Left lung (tissue), 10 donors: ENCODE measurements around the gene SLX9. TPM values are rescaled to one million over a fixed set of nuclear protein-coding genes. Genes with fewer than 3 reads are reported as not detected.

Source experiments
- ATAC-seq: fragments of 200-7000 bp; cut with Tn5 transposase; one replicate; pipeline ENCODE4 v1.9.1; 2020; ENCODE audit warnings: moderate library complexity
- DNase-seq, 4 donors: peaks; one replicate each; pipeline ENCODE4 v3.0.0-alpha.2; 2013 to 2020
- H3K27ac ChIP-seq, 2 donors: fragments of 200-600 bp; sonication (generic) in 1 of 2; one replicate each; pipeline versions ENCODE4 v1.5.0 to v1.8.0; 2020 to 2021
- H3K27me3 ChIP-seq, 2 donors: fragments of 200-600 bp; sonication (generic) in 1 of 2; one replicate each; pipeline versions ENCODE4 v1.5.0 to v1.8.0; 2020 to 2021
- H3K36me3 ChIP-seq, 2 donors: fragments of 200-600 bp; sonication (generic) in 1 of 2; one replicate each; pipeline versions ENCODE4 v1.5.0 to v1.8.0; 2020 to 2021
- H3K4me1 ChIP-seq, 2 donors: fragments of 200-600 bp; one replicate each; pipeline ENCODE4 v1.8.0; 2021
- H3K4me3 ChIP-seq, 2 donors: fragments of 200-600 bp; sonication (generic) in 1 of 2; one replicate each; pipeline versions ENCODE4 v1.5.0 to v1.8.0; 2020 to 2021; ENCODE audit warnings: mild to moderate bottlenecking in 1 of 2
- H3K9me3 ChIP-seq, 2 donors: fragments of 200-600 bp; sonication (generic) in 1 of 2; one replicate each; pipeline versions ENCODE4 v1.5.0 to v1.8.0; 2020 to 2021
- CTCF ChIP-seq, 2 donors: fragments of 200-600 bp; sonication (generic) in 1 of 2; IDR thresholded peaks; one replicate each; pipeline versions ENCODE4 v1.5.0 to v1.8.0; 2021; ENCODE audit warnings: antibody characterized with exemption in 2 of 2
- intact Hi-C, 2 donors: fragments of 100-400 bp; cut with DNase I; formaldehyde crosslinking; loops; one replicate each; pipeline versions ENCODE4 v1.11.2 to v1.14.2; 2022
- polyA plus RNA-seq, 6 donors: library from polyadenylated mRNA; unstranded; fragments of 120-200 nt; gene quantifications; one replicate each; pipeline ENCODE4 v1.2.1, GENCODE V29; 2013; ENCODE audit not compliant: insufficient read length in 6 of 6
- total RNA-seq, 2 donors: library from RNA; stranded (reverse); fragmentation: NEBNext Ultra II Directional; extraction: Animal tissue kit (Norgen Biotek cat#: 25700); gene quantifications; one replicate each; pipeline ENCODE4 v1.2.1, GENCODE V29; 2021
- donor health status: DM: no; HTN: yes; CAD: no.
- donor health status: DM: no; HTN: no; CAD: no.

Gene SLX9
- total and polyA plus RNA-seq, 8 donors, result 11.5 to 29.6 (median 16.2) TPM

- ATAC-seq (no peak), DNase-seq (peak in 1 of 4 donors; percentile 51)
- intact Hi-C loops, result no loop called here
- Histone ChIP-seq H3K27me3 (peaks cover 0 to 29% of the 10 kb centered on the region in 2 donors), H3K4me1 (peaks cover 0 to 4% of the 10 kb centered on the region in 2 donors), H3K27ac (no peak overlapping the region), H3K36me3 (no peaks in the 10 kb centered on the region), H3K9me3 (no peaks in the 10 kb centered on the region), H3K4me3 (no peak overlapping the region)
- no peak for TF ChIP-seq CTCF (IDR thresholded peaks at IDR 0.05)
Measured at GRCh38 chr21:44999972-45000636, 60.3 kb downstream of the SLX9 start.

GRCh38 chr21:45000637-45001133 lies 60.9 kb downstream of the SLX9 start:
- intact Hi-C loops, result no loop called here
- no peak for TF ChIP-seq CTCF (IDR thresholded peaks at IDR 0.05)
- peak overlapping the region in 1 of 2 donors; percentile 37 for H3K27ac ChIP-seq
- H3K4me1 ChIP-seq, result peaks cover 0 to 4% of the 10 kb centered on the region in 2 donors
- no peak for ATAC-seq
- no peak overlapping the region for H3K4me3 ChIP-seq
- peaks cover 0 to 29% of the 10 kb centered on the region in 2 donors for H3K27me3 ChIP-seq
- H3K9me3 ChIP-seq, result no peaks in the 10 kb centered on the region
- no peak for DNase-seq
- H3K36me3 ChIP-seq, result no peaks in the 10 kb centered on the region

GRCh38 chr21:45001134-45002095 lies 61.6 kb downstream of the SLX9 start:
- H3K9me3 ChIP-seq, result no peaks in the 10 kb centered on the region
- no peak for TF ChIP-seq CTCF (IDR thresholded peaks at IDR 0.05)
- intact Hi-C loops, result no loop called here
- peaks cover 0 to 29% of the 10 kb centered on the region in 2 donors for H3K27me3 ChIP-seq
- DNase-seq (peak in 1 of 4 donors; percentile 72), ATAC-seq (peak; percentile 15)
- H3K27ac ChIP-seq, result no peak overlapping the region
- no peaks in the 10 kb centered on the region for H3K36me3 ChIP-seq
- no peak overlapping the region for H3K4me3 ChIP-seq
- H3K4me1 ChIP-seq, result peaks cover 0 to 4% of the 10 kb centered on the region in 2 donors

GRCh38 chr21:45002381-45003204 lies 62.8 kb downstream of the SLX9 start:
- peaks cover 0 to 30% of the 10 kb centered on the region in 2 donors for H3K27me3 ChIP-seq
- TF ChIP-seq CTCF (IDR thresholded peaks at IDR 0.05), result no peak
- no peak for ATAC-seq
- intact Hi-C loops, result no loop called here
- no peaks in the 10 kb centered on the region for H3K9me3 ChIP-seq
- no peak overlapping the region for H3K4me3 ChIP-seq
- DNase-seq, result peak in 1 of 4 donors; percentile 59
- no peaks in the 10 kb centered on the region for H3K36me3 ChIP-seq
- peaks cover 0 to 4% of the 10 kb centered on the region in 2 donors for H3K4me1 ChIP-seq
- no peak overlapping the region for H3K27ac ChIP-seq
